ENCODE data around the gene ETV7. TPM values are rescaled to one million over a fixed set of nuclear protein-coding genes. Genes with fewer than 3 reads are reported as not detected.

The ETV7 gene
- total RNA-seq, 5 donors from 2014 or later (not counting 1 experiment from before 2014, with no cell fraction given), result 0.44 to 3.3 (median 1.1) TPM

DNA sequence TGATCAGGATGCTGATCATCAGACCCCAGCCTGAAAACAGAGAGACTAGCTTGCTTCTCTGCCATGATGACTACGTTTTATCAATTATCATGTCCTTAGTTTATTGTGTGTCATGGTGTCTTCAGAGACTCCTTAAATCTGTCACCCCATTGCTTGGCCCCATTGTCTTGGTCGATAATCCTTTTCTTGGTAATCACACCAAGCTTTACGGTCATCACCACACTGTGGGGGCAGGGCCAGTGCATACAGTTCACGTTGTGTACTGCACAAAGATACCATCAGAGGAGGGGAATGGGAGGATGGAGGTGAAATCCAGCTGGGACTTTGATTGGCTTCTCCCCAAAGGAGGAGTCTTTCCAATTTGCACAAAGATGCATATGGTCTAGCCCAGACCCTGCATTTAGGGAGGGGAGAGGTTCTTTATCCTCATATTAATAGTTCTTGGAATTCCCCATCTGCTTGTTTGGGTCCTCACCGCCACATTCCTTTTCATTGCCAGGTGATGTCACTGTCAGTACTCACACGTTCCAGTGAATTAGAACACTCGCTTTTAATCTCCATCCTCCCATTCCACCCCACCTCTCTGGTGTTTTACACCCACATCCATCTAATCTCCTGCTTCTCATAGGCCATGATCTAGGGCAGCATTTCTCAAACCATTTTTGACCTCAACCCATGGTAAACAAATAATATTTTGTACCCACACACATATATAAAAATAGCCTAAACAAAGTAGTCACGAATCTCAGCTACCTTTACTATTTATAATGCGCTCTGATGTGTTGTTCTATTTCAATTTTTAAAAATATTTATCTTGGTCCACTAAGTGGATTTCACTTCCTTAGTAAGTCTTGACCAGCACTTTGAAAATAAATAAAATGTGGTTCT lies 5.7 kb downstream of the ETV7 start:
- Mint-ChIP-seq H3K36me3 (peaks cover 3% of the 10 kb centered on the region), H3K27ac (no peak overlapping the region), H3K9me3 (no peaks in the 10 kb centered on the region), H3K4me1 (peaks cover 9 to 41% (median 18%) of the 10 kb centered on the region in 3 donors), H3K4me3 (no peak overlapping the region), H3K27me3 (peaks cover 0 to 4% of the 10 kb centered on the region in 2 donors)
- ChIA-PET CTCF (interaction anchor here in 1 of 2 donors (0.6 kb wide), 1 partner anchor 2000 kb away, joined by 5 read pairs; no protein-coding TSS in a partner anchor), POLR2A (no interaction called here)
- H3K4me3 ChIP-seq (ENCODE audit: control insufficient read depth in 1 of 2, extremely low read depth in 1 of 2, low read length in 1 of 2), result no peak overlapping the region
- no peaks in the 10 kb centered on the region for H3K9me3 ChIP-seq
- WGBS (ENCODE audit: insufficient coverage), result 57% methylated on average over 3 of the region's 9 CpGs
- peaks cover 2 to 8% of the 10 kb centered on the region in 2 experiments for H3K4me1 ChIP-seq (ENCODE audit: control insufficient read depth in 1 of 2, extremely low read depth in 1 of 2, insufficient read depth in 2 of 2, low read length in 2 of 2)
- H3K27me3 ChIP-seq (replicated peaks in 1 of 2; ENCODE audit: control insufficient read depth in 2 of 2, extremely low read depth in 1 of 2, insufficient read depth in 2 of 2, low read length in 1 of 2), result peaks cover 0 to 5% of the 10 kb centered on the region in 2 experiments
- DNase-seq (no peak), ATAC-seq (replicated peaks in 1 of 4) (no peak)
- H3K27ac ChIP-seq (ENCODE audit: low read length), result no peak overlapping the region
- H3K36me3 ChIP-seq (ENCODE audit: control insufficient read depth in 2 of 2, extremely low read depth in 1 of 2, insufficient read depth in 1 of 2, low read length in 1 of 2), result no peaks in the 10 kb centered on the region

DNA sequence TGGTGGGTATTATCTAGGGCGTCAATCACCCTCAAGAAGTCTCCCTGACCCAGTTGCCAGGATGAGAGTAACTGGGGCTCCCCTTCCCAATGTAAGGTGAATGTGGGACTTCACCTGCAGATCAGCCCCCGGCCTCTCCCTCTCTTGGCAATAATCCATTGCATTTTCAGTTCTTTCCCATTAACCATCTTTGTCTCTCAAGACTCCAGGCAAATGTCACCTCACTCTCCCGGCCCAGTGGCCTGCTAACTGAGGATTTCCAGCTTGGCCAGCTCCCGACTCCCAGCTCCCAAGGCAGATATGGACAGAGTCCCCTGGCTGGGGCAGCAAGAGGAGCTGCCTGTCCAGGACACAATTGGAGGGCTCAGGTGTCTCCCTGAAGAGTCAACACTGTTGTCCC lies 7.3 kb downstream of the ETV7 start:
- ChIA-PET POLR2A (interaction anchor here (0.5 to 0.7 kb wide), 3 partner anchors 29 to 695 kb away, joined by 3 read pairs; no protein-coding TSS in a partner anchor), CTCF (interaction anchor here (0.5 to 0.7 kb wide), 2 partner anchors 10 to 266 kb away, joined by 3 to 5 read pairs; no protein-coding TSS in a partner anchor)
- Mint-ChIP-seq H3K27me3 (no peaks in the 10 kb centered on the region), H3K36me3 (peaks cover 7% of the 10 kb centered on the region), H3K27ac (no peak overlapping the region), H3K4me1 (peaks cover 0 to 27% (median 7%) of the 10 kb centered on the region in 3 donors), H3K4me3 (no peak overlapping the region), H3K9me3 (no peaks in the 10 kb centered on the region)
- Histone ChIP-seq H3K4me3 (ENCODE audit: control insufficient read depth in 1 of 2, extremely low read depth in 1 of 2, low read length in 1 of 2) (no peak overlapping the region), H3K27me3 (replicated peaks in 1 of 2; ENCODE audit: control insufficient read depth in 2 of 2, extremely low read depth in 1 of 2, insufficient read depth in 2 of 2, low read length in 1 of 2) (no peaks in the 10 kb centered on the region), H3K4me1 (ENCODE audit: control insufficient read depth in 1 of 2, extremely low read depth in 1 of 2, insufficient read depth in 2 of 2, low read length in 2 of 2) (no peaks in the 10 kb centered on the region), H3K36me3 (ENCODE audit: control insufficient read depth in 2 of 2, extremely low read depth in 1 of 2, insufficient read depth in 1 of 2, low read length in 1 of 2) (no peaks in the 10 kb centered on the region), H3K9me3 (no peaks in the 10 kb centered on the region), H3K27ac (ENCODE audit: low read length) (no peak overlapping the region)
- 88% methylated on average over 3 of the region's 4 CpGs for WGBS (ENCODE audit: insufficient coverage)
- no peak for ATAC-seq (replicated peaks in 1 of 4)
- no peak for DNase-seq

- 96% methylated on average over 6 of the region's 10 CpGs for WGBS (ENCODE audit: insufficient coverage)
- Histone ChIP-seq H3K4me1 (ENCODE audit: control insufficient read depth in 1 of 2, extremely low read depth in 1 of 2, insufficient read depth in 2 of 2, low read length in 2 of 2) (no peaks in the 10 kb centered on the region), H3K36me3 (ENCODE audit: control insufficient read depth in 2 of 2, extremely low read depth in 1 of 2, insufficient read depth in 1 of 2, low read length in 1 of 2) (no peaks in the 10 kb centered on the region), H3K27ac (ENCODE audit: low read length) (no peak overlapping the region), H3K4me3 (ENCODE audit: control insufficient read depth in 1 of 2, extremely low read depth in 1 of 2, low read length in 1 of 2) (no peak overlapping the region), H3K27me3 (replicated peaks in 1 of 2; ENCODE audit: control insufficient read depth in 2 of 2, extremely low read depth in 1 of 2, insufficient read depth in 2 of 2, low read length in 1 of 2) (no peaks in the 10 kb centered on the region), H3K9me3 (no peaks in the 10 kb centered on the region)
- ChIA-PET POLR2A (no interaction called here), CTCF (interaction anchor here in 1 of 2 donors (0.7 kb wide), 1 partner anchor 74 kb away, joined by 3 read pairs; no protein-coding TSS in a partner anchor)
- H3K4me3 Mint-ChIP-seq, result no peak overlapping the region
- DNase-seq (no peak), ATAC-seq (replicated peaks in 1 of 4) (no peak)
- peak overlapping the region in 1 of 2 donors; percentile 53 for H3K27ac Mint-ChIP-seq
- no peaks in the 10 kb centered on the region for H3K27me3 Mint-ChIP-seq
- H3K9me3 Mint-ChIP-seq, result no peaks in the 10 kb centered on the region
- peaks cover 0 to 24% (median 7%) of the 10 kb centered on the region in 3 donors for H3K4me1 Mint-ChIP-seq
- H3K36me3 Mint-ChIP-seq, result peaks cover 7% of the 10 kb centered on the region
These were observed 8.5 kb downstream of the ETV7 start for GRCh38 chr6:36378936-36379335.

- no peaks in the 10 kb centered on the region for H3K9me3 Mint-ChIP-seq
- peak overlapping the region in 1 of 2 donors; percentile 53 for H3K27ac Mint-ChIP-seq
- no peak for ATAC-seq (replicated peaks in 1 of 4)
These were observed 9.1 kb downstream of the ETV7 start for GRCh38 chr6:36378243-36378920.

DNA sequence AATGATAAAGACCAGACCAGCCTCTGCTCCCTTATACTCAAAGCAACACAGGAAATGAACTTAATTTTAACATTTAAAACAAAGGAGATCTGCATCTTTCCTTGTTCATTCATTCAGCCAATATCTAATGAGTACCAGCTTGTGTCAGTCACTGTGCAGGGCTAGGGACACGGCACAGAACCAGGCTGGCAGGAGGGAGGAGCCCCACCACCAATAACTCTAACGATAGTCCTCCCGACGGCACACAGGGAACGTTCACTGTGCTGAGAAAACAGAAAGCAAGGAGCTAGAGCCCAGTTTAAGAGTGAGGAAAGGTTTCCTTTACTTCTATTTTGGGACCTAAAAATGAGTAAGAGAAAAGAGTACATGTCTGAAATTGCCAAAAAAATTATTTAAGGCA lies 9.9 kb downstream of the ETV7 start:
- H3K4me3 ChIP-seq (ENCODE audit: control insufficient read depth in 1 of 2, extremely low read depth in 1 of 2, low read length in 1 of 2), result no peak overlapping the region
- H3K27ac ChIP-seq (ENCODE audit: low read length), result no peak overlapping the region
- Mint-ChIP-seq H3K4me1 (peaks cover 0 to 10% (median under 1%) of the 10 kb centered on the region in 3 donors), H3K4me3 (no peak overlapping the region), H3K27me3 (peaks cover 0 to 4% of the 10 kb centered on the region in 2 donors), H3K36me3 (peaks cover 10% of the 10 kb centered on the region), H3K9me3 (no peaks in the 10 kb centered on the region), H3K27ac (no peak overlapping the region)
- 83% methylated on average over 3 of the region's 5 CpGs for WGBS (ENCODE audit: insufficient coverage)
- no peaks in the 10 kb centered on the region for H3K36me3 ChIP-seq (ENCODE audit: control insufficient read depth in 2 of 2, extremely low read depth in 1 of 2, insufficient read depth in 1 of 2, low read length in 1 of 2)
- no peaks in the 10 kb centered on the region for H3K27me3 ChIP-seq (replicated peaks in 1 of 2; ENCODE audit: control insufficient read depth in 2 of 2, extremely low read depth in 1 of 2, insufficient read depth in 2 of 2, low read length in 1 of 2)
- ChIA-PET POLR2A (no interaction called here), CTCF (no interaction called here)
- H3K4me1 ChIP-seq (ENCODE audit: control insufficient read depth in 1 of 2, extremely low read depth in 1 of 2, insufficient read depth in 2 of 2, low read length in 2 of 2), result no peaks in the 10 kb centered on the region
- no peak for ATAC-seq (replicated peaks in 1 of 4)
- no peak for DNase-seq
- no peaks in the 10 kb centered on the region for H3K9me3 ChIP-seq

More at GRCh38 chr6:36378243-36378920, 9.1 kb downstream of the ETV7 start:
- no peak for DNase-seq
- peaks cover 7% of the 10 kb centered on the region for H3K36me3 Mint-ChIP-seq
- H3K27ac ChIP-seq (ENCODE audit: low read length), result no peak overlapping the region
- no peaks in the 10 kb centered on the region for H3K36me3 ChIP-seq (ENCODE audit: control insufficient read depth in 2 of 2, extremely low read depth in 1 of 2, insufficient read depth in 1 of 2, low read length in 1 of 2)
- H3K4me1 Mint-ChIP-seq, result peaks cover 0 to 18% (median 7%) of the 10 kb centered on the region in 3 donors
- POLR2A ChIA-PET, result no interaction called here
- CTCF ChIA-PET, result no interaction called here
- H3K4me3 ChIP-seq (ENCODE audit: control insufficient read depth in 1 of 2, extremely low read depth in 1 of 2, low read length in 1 of 2), result no peak overlapping the region
- no peaks in the 10 kb centered on the region for H3K27me3 ChIP-seq (replicated peaks in 1 of 2; ENCODE audit: control insufficient read depth in 2 of 2, extremely low read depth in 1 of 2, insufficient read depth in 2 of 2, low read length in 1 of 2)
- H3K4me3 Mint-ChIP-seq, result no peak overlapping the region
- WGBS (ENCODE audit: insufficient coverage), result no CpG with 5 or more reads among the region's 4 CpGs
- H3K9me3 ChIP-seq, result no peaks in the 10 kb centered on the region
- no peaks in the 10 kb centered on the region for H3K27me3 Mint-ChIP-seq
- no peaks in the 10 kb centered on the region for H3K4me1 ChIP-seq (ENCODE audit: control insufficient read depth in 1 of 2, extremely low read depth in 1 of 2, insufficient read depth in 2 of 2, low read length in 2 of 2)

- Histone ChIP-seq H3K27ac (ENCODE audit: low read length) (no peak overlapping the region), H3K27me3 (replicated peaks in 1 of 2; ENCODE audit: control insufficient read depth in 2 of 2, extremely low read depth in 1 of 2, insufficient read depth in 2 of 2, low read length in 1 of 2) (no peaks in the 10 kb centered on the region), H3K4me1 (ENCODE audit: control insufficient read depth in 1 of 2, extremely low read depth in 1 of 2, insufficient read depth in 2 of 2, low read length in 2 of 2) (no peaks in the 10 kb centered on the region), H3K4me3 (ENCODE audit: control insufficient read depth in 1 of 2, extremely low read depth in 1 of 2, low read length in 1 of 2) (no peak overlapping the region), H3K9me3 (no peaks in the 10 kb centered on the region), H3K36me3 (ENCODE audit: control insufficient read depth in 2 of 2, extremely low read depth in 1 of 2, insufficient read depth in 1 of 2, low read length in 1 of 2) (no peaks in the 10 kb centered on the region)
- ChIA-PET CTCF (no interaction called here), POLR2A (no interaction called here)
- Mint-ChIP-seq H3K27ac (no peak overlapping the region), H3K9me3 (no peaks in the 10 kb centered on the region), H3K36me3 (peaks cover 16% of the 10 kb centered on the region), H3K27me3 (peaks cover 0 to 13% of the 10 kb centered on the region in 2 donors), H3K4me3 (no peak overlapping the region), H3K4me1 (peaks cover 0 to 9% (median 0%) of the 10 kb centered on the region in 3 donors)
- no peak for ATAC-seq (replicated peaks in 1 of 4)
- WGBS (ENCODE audit: insufficient coverage), result 98% methylated on average over 6 of the region's 8 CpGs
- DNase-seq, result no peak
These were observed 10.7 kb downstream of the ETV7 start for GRCh38 chr6:36376742-36377141.

All from T-cell (primary cell).